ENCODE data around the gene RNU1-2.
"Not testable (repeated sequence)": the region's sequence is repeated elsewhere in the genome, so short reads cannot be mapped to it uniquely, and the experiment has no call there.

Gene RNU1-2

GRCh38 chr1:16895598-16896315 is at the start of gene RNU1-2:
Gene RNU1-2, plus strand, starts transcription at chr1:16895980.
- peak; percentile 69 to 82 for DNase-seq (ENCODE audit: low read depth in 2 of 2)

- not testable (repeated sequence) for DNase-seq (ENCODE audit: low read depth in 2 of 2)
Observed at GRCh38 chr1:16856201-16856600, 39.6 kb upstream of the RNU1-2 start.

GRCh38 chr1:16859167-16860041 is 36.4 kb upstream of the RNU1-2 start:
- DNase-seq (ENCODE audit: low read depth in 2 of 2) = not testable (repeated sequence)

- not testable (repeated sequence) for DNase-seq (ENCODE audit: low read depth in 2 of 2)
Observed at GRCh38 chr1:16860048-16860447, 35.7 kb upstream of the RNU1-2 start.

- not testable (repeated sequence) for DNase-seq (ENCODE audit: low read depth in 2 of 2)
Observed at GRCh38 chr1:16861832-16862245, 33.9 kb upstream of the RNU1-2 start.

- not testable (repeated sequence) for DNase-seq (ENCODE audit: low read depth in 2 of 2)
Observed at GRCh38 chr1:16862415-16862814, 33.4 kb upstream of the RNU1-2 start.

DNA sequence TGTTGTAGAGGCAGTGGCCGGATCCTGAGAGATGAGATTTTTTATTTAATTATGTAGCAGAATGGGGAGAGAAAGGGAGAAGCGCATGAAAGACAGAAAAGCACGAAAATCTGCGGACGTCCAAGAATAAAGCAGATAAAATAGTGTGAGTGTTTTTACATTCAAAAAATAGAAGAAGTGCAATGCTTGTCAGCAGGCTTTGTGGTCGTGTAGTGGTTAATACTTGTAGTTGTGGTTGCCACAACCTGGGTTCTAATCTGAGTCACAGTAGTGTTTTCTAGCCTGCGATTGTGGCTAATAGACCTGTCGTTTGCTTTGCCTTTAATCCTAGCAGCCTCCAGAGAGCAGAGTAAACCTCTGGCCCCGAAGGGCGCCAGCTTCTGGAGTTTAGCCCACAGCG is 32.8 kb upstream of the RNU1-2 start:
- DNase-seq (ENCODE audit: low read depth in 2 of 2) = not testable (repeated sequence)

DNA sequence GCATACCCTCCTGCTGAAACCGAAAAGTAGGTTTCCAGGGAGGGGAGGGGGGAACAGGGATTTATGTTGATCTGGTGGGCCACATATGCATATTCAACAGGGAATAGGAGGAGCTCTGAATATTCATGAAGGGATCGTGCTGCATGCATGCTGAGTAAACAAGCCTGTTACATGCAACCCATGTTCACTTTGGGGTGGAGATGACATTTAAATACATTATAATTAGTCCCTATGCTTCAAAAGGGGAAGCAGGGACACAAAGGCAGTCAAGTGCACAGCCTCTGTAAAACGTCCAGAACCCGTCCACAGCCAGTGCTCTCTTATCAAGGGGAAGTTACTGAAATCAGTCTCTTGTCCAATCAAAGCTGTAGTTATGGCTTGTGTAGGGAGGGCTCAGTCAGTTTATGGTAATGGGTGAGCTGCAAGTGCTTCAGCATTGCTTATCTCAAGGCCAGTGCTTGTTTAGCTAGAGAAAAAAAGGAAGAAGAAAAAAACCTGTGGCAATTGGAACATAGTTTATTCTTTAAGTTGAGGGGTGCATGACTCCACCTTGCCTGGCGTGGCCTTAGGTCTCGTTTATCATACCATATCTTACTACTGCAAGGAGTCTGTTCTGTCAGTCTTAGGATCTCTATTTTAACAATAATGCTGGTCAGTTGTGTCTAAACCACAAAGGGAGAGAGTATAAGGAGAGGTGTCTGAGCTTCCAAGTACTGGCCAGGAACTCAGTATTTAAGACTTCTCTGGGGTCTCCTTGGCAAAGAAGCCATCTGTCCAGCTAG is 28.7 kb upstream of the RNU1-2 start:
- not testable (repeated sequence) for DNase-seq (ENCODE audit: low read depth in 2 of 2)

GRCh38 chr1:16868787-16869186 is 27.0 kb upstream of the RNU1-2 start:
- not testable (repeated sequence) for DNase-seq (ENCODE audit: low read depth in 2 of 2)

DNA sequence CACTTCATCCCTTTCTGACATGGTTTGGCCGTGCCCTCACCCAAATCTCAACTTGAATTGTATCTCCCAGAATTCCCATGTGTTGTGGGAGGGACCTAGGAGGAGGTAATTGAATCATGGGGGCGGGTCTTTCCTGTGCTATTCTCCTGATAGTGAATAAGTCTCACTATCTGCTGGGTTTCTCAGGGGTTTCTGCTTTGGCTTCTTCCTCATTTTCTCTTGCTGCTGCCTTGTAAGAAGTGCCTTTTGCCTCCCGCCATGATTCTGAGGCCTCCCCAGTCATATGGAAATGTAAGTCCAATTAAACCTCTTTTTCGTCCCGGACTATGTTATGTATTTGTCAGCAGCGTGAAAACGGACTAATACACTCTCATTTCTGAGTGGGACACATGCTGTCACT is 25.8 kb upstream of the RNU1-2 start:
- DNase-seq (ENCODE audit: low read depth in 2 of 2) = not testable (repeated sequence)

DNA sequence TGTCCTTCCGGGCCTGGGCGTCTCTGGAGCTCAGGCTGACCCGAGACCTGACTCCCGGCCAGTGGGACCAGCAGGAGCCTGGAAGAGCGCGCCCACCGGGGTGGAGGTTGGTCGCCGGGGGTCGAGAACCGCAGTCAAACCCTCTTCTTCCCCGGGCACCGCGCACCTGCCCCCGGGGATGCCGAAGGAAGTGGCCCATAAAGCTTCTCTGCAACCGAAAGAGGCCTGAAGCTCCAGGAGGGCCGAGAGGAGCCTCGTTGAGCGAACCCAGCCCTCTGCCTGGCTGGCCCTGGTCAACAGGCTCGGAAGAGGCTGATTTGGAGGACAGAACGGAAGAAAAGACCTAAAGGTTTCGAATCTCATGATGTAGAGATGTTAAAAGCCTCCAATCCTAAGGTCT is 24.6 kb upstream of the RNU1-2 start:
- not testable (repeated sequence) for DNase-seq (ENCODE audit: low read depth in 2 of 2)

GRCh38 chr1:16872152-16873075 is 23.4 kb upstream of the RNU1-2 start:
- peak in 1 of 2 donors; percentile 55 for DNase-seq (ENCODE audit: low read depth in 2 of 2)

DNA sequence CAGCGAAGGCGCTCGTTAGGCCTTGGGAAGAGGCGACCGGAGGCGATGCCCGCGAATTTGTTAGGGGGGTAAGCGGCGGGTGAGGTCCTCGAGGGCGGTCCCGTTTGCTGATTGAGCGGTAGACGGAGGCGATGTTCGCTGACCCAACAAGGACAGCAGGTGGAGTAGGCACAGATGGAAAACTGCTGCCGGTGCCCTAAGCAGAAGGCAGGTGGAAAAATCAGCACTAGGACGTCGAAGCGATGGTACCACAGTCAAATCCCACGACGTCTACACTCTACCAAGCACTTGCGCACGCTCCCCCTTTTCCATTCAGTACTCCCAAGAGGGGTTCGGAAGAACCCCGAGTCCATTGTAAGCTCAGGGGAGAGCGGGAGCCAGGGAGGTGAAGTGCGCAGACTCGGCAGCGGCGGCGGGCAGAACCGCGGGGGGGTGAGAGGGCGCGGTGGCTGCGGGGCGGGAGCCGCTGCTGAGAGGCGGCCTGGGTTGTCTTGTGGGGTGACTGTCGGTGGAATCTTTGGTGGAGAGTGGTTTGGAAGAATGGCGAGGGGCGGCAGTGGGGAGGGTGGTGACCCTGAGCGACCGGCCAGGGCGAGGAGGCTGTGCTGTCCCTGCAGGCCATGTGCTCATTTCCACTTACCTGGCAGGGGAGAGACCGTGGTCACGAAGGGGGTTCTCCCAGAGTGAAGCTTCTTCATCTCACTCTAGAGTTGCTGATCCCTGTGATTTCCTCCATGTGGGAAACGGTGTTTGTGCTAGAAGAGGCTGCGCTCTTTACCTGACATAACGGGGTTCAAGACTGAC is 22.5 kb upstream of the RNU1-2 start:
- peak in 1 of 2 donors; percentile 28 for DNase-seq (ENCODE audit: low read depth in 2 of 2)

- DNase-seq (ENCODE audit: low read depth in 2 of 2) = not testable (repeated sequence)
Observed at GRCh38 chr1:16874968-16875765, 20.6 kb upstream of the RNU1-2 start.

GRCh38 chr1:16881742-16882141 is 14.0 kb upstream of the RNU1-2 start:
- not testable (repeated sequence) for DNase-seq (ENCODE audit: low read depth in 2 of 2)

- DNase-seq (ENCODE audit: low read depth in 2 of 2) = no peak
Observed at GRCh38 chr1:16882986-16883385, 12.8 kb upstream of the RNU1-2 start.

DNA sequence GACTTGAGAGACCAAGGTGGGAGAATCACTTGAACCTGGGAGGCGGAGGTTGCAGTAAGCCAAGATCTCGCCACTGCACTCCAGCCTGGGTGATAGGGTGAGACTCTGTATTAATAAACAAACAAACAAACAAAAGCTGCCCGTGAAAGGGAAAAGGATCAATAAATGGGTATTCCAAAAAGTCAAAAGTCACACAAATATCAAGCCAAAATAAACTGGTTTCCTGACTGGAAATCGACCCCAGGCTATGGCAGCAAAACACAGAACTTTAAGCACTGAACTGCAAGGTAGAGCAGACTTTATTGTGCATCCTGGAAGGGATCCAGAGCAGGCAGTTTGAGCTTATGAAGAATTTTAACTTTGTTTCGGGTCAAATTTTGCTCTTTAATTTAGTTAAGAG is 11.3 kb upstream of the RNU1-2 start:
- not testable (repeated sequence) for DNase-seq (ENCODE audit: low read depth in 2 of 2)

DNA sequence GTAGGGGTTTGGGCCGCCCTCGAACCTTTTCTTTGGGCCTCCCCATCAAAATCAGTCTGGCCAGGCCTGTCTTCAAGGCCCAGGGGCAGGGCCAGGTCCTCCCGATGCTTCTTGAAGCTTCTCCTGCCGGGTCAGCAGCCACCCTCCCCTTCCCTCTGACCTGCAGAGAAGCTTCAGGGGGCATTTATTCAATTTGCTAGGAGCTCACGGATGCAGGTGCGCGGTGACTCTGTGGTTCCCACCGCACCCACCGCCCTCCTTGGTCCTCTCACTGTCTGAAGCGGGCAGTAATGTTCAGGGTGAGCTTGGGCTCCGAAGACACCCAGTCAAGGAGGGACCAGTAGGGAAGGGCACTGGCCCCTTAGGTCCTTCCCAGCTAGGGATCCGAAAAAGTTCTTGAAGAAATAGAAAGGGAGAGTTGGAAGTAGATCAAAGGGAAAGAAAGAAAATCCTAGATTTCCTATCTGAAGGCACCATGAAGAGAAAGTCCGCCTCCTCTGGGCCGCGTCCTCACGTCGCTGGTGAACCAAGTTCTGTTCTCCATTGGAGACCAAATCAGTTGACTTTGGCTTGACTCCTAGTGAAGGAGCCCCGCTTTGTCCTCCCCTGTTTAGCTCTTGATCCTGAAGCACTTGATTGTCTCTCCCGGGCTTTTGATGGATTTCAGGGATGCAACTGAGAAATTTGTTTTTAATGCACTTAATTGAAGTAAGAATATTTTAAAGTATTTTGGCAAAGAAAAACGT is 8.7 kb upstream of the RNU1-2 start:
- no peak for DNase-seq (ENCODE audit: low read depth in 2 of 2)

All from activated CD4-positive, alpha-beta T cell treated with anti-CD3 and anti-CD28 coated beads for 24 hours (primary cell).